Measurements from ENCODE around the gene SHISA3. TPM values are rescaled to one million over a fixed set of nuclear protein-coding genes. Genes with fewer than 3 reads are reported as not detected.

The SHISA3 gene
- total RNA-seq, 6 experiments from 2014 or later, result not detected

DNA sequence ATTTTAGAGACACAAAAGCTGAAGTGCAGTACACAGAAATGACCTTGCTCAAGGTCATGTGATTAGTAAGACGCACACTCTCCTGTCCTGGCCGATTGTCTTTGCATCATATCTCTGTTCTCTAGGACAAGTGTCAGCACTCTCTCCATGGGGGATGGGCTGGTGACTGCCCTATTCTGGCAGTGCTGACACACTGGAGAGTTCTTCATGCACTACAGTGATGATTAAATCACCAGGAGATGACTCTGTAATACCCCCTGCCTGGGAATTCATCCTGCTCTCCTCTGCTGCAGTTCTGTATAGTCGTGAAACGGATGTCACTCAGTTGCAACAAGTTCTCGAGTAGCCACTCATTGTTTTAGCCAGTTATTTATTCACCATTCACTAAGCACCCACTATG, 5.3 kb upstream of the SHISA3 start:
- TF ChIP-seq, protein P1, sequence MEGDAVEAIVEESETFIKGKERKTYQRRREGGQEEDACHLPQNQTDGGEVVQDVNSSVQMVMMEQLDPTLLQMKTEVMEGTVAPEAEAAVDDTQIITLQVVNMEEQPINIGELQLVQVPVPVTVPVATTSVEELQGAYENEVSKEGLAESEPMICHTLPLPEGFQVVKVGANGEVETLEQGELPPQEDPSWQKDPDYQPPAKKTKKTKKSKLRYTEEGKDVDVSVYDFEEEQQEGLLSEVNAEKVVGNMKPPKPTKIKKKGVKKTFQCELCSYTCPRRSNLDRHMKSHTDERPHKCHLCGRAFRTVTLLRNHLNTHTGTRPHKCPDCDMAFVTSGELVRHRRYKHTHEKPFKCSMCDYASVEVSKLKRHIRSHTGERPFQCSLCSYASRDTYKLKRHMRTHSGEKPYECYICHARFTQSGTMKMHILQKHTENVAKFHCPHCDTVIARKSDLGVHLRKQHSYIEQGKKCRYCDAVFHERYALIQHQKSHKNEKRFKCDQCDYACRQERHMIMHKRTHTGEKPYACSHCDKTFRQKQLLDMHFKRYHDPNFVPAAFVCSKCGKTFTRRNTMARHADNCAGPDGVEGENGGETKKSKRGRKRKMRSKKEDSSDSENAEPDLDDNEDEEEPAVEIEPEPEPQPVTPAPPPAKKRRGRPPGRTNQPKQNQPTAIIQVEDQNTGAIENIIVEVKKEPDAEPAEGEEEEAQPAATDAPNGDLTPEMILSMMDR (IDR thresholded peaks at IDR 0.05), result no peak
- peaks cover 5% of the 10 kb centered on the region; the same call in 1 of the 2 replicates for H3K36me3 Mint-ChIP-seq (ENCODE audit: low read depth)
- DNase-seq, result no peak
- peaks cover 17% of the 10 kb centered on the region; the same call in 1 of the 2 replicates for H3K9me3 Mint-ChIP-seq
- peaks cover 3% of the 10 kb centered on the region; the same call in 1 of the 2 replicates for H3K27me3 Mint-ChIP-seq (ENCODE audit: insufficient read depth)
- H3K27ac Mint-ChIP-seq, result no peak overlapping the region
- no peak overlapping the region for H3K4me3 Mint-ChIP-seq
- H3K4me1 Mint-ChIP-seq (ENCODE audit: low read depth), result no peaks in the 10 kb centered on the region

DNA sequence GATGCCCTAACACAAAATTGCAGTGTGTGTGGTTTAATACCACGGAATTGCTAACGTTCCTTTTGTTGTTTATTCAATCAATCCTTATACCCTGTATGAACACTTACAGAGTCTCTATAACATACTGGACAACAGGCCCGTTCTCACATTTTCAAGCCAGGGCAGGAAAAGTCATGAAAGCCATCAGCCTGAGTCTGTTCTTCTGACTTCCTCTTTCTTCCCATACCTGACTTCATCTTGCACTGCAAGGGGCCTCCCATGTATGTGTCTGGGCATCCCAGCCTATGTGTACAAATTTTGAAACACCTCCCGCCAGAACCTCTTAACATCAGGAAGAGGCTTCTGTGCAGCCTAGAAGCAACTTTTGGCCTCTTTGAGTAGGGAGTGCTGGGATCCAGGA, 4.9 kb upstream of the SHISA3 start:
- no peak for DNase-seq
- no peak overlapping the region for H3K4me3 Mint-ChIP-seq
- H3K9me3 Mint-ChIP-seq, result peaks cover 17% of the 10 kb centered on the region; the same call in 1 of the 2 replicates
- H3K27me3 Mint-ChIP-seq (ENCODE audit: insufficient read depth), result peaks cover 3% of the 10 kb centered on the region; the same call in 1 of the 2 replicates
- no peaks in the 10 kb centered on the region for H3K4me1 Mint-ChIP-seq (ENCODE audit: low read depth)
- TF ChIP-seq, protein P1 (IDR thresholded peaks at IDR 0.05), result no peak
- no peak overlapping the region for H3K27ac Mint-ChIP-seq
- H3K36me3 Mint-ChIP-seq (ENCODE audit: low read depth), result peaks cover 5% of the 10 kb centered on the region; the same call in 1 of the 2 replicates

DNA sequence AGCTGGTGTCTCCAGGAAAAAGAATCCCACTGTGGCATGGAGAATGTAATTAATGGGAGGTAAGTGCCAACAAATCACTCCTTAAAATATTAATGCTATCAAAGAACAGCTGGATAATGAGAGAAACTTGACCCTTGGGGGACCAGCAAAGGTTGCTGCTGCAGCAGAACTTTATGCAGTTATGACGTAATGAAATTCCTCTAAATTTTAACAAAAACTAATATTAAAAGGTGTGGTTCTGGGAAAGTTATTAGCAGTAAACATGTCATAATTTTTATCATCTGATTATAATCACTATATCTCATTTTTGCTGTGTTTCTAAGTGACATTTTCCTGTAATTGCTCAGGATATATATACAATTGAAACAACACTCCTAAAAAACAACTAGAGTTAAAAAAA, 1.7 kb upstream of the SHISA3 start:
- H3K4me3 Mint-ChIP-seq, result no peak overlapping the region
- no peak for DNase-seq
- TF ChIP-seq, protein P1 (IDR thresholded peaks at IDR 0.05), result no peak
- peaks cover 5% of the 10 kb centered on the region; the same call in 1 of the 2 replicates for H3K36me3 Mint-ChIP-seq (ENCODE audit: low read depth)
- H3K27ac Mint-ChIP-seq, result no peak overlapping the region
- peaks cover 7% of the 10 kb centered on the region; the same call in 1 of the 2 replicates for H3K9me3 Mint-ChIP-seq
- no peaks in the 10 kb centered on the region for H3K4me1 Mint-ChIP-seq (ENCODE audit: low read depth)
- H3K27me3 Mint-ChIP-seq (ENCODE audit: insufficient read depth), result peaks cover 8% of the 10 kb centered on the region

DNA sequence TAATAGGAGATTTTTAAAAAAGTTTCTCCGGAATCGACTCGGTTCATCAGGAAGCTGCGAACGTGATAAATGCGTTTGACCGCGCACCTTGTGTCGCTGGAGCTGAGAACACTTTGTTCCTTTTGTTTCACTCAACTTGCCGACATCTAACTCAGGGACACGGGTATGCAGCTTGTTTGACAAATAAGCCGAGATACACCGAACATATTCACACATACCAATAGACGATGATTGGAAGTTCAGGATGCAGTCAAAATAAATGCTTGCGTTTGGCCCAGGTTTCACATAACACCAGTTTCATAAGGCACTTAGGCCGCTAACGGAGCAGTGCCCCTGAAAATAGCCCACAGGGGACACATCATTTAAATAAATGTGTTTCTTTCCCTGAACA, 932 bp upstream of the SHISA3 start:
- Mint-ChIP-seq H3K27me3 (ENCODE audit: insufficient read depth) (peaks cover 8% of the 10 kb centered on the region), H3K4me3 (no peak overlapping the region), H3K4me1 (ENCODE audit: low read depth) (no peaks in the 10 kb centered on the region), H3K9me3 (peaks cover 7% of the 10 kb centered on the region; the same call in 1 of the 2 replicates), H3K27ac (no peak overlapping the region), H3K36me3 (ENCODE audit: low read depth) (peaks cover 5% of the 10 kb centered on the region; the same call in 1 of the 2 replicates)
- TF ChIP-seq, protein P1 (IDR thresholded peaks at IDR 0.05), result no peak
- no peak for DNase-seq

DNA sequence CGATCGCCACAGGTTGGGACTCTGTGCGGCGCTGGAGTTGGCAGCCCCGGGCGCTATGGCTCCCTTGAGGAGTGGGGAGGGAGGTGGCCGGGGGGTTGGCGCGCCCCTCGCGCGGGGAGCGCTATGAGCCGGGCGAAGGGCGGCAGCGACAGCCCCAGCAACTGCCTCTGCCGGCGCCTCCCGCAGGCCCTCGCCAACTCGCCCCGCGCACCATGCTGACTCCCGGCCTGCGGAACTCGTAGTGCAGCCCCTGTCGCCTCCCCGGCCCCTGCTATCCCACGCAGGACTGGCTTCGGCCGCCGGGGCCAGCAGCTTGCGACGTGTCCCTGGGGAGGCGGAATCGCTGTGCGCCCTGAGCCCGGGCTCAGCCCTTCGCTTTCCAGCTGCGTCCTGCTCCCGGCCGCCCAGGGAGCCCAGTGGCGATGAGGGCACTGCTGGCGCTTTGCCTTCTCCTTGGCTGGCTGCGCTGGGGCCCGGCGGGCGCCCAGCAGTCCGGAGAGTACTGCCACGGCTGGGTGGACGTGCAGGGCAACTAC, 415 bp downstream of the SHISA3 start:
- Mint-ChIP-seq H3K36me3 (ENCODE audit: low read depth) (peaks cover 5% of the 10 kb centered on the region; the same call in 1 of the 2 replicates), H3K9me3 (peaks cover 7% of the 10 kb centered on the region; the same call in 1 of the 2 replicates), H3K27me3 (ENCODE audit: insufficient read depth) (peaks cover 8% of the 10 kb centered on the region), H3K4me3 (no peak overlapping the region), H3K4me1 (ENCODE audit: low read depth) (no peaks in the 10 kb centered on the region), H3K27ac (no peak overlapping the region)
- no peak for DNase-seq
- TF ChIP-seq, protein P1 (IDR thresholded peaks at IDR 0.05), result no peak
